Measurements from ENCODE around the gene SLIT3. TPM values are rescaled to one million over a fixed set of nuclear protein-coding genes. Genes with fewer than 3 reads are reported as not detected.

Gene SLIT3
- total and polyA plus RNA-seq, 10 of the 15 experiments (the other 5 are each of a cell fraction or from before 2014, with no cell fraction given) = 0.05 TPM; not detected in 9

- TF ChIP-seq E2F8 (IDR thresholded peaks at IDR 0.05; ENCODE audit: low read depth, partially characterized antibody) (no peak), HCFC1 (IDR thresholded peaks at IDR 0.05; ENCODE audit: low read length) (no peak)
Observed at GRCh38 chr5:168975331-168975730, 325.6 kb downstream of the SLIT3 start (continued).

GRCh38 chr5:168974082-168974481 is 326.9 kb downstream of the SLIT3 start:
- SMC1A ChIA-PET (ENCODE audit: uncharacterized antibody, unreplicated experiment) = interaction anchor here (0.7 kb wide), 1 partner anchor 13 kb away, joined by 4 read pairs; no protein-coding TSS in a partner anchor
- no peak overlapping the region for H3K9ac ChIP-seq (ENCODE audit: control insufficient read depth, insufficient read depth, low read length)
- no peaks in the 10 kb centered on the region for H3K36me3 ChIP-seq (ENCODE audit: control insufficient read depth in 2 of 2, insufficient read depth in 2 of 2, low read length in 1 of 2)
- ATAC-seq (no peak), FAIRE-seq (no peak), DNase-seq (ENCODE audit: low read depth, low spot score) (no peak)
- no peak overlapping the region for H3K4me3 ChIP-seq
- no peak overlapping the region for H3K4me2 ChIP-seq (ENCODE audit: control insufficient read depth, insufficient read depth)
- H3K4me1 ChIP-seq (ENCODE audit: control insufficient read depth, insufficient read depth, low read length) = no peaks in the 10 kb centered on the region
- POLR2A ChIA-PET = no interaction called here
- no peaks in the 10 kb centered on the region for H3K9me3 ChIP-seq (replicated peaks; ENCODE audit: control insufficient read depth, insufficient read depth, low read length)
- BruUV-seq (replicated peaks) = no TSS peak
- RAD21 ChIA-PET (ENCODE audit: unreplicated experiment) = no interaction called here
- CTCF ChIA-PET = no interaction called here
- no peak overlapping the region for H3K27ac ChIP-seq (ENCODE audit: control insufficient read depth, insufficient read depth)
- peaks cover 3% of the 10 kb centered on the region in 2 experiments; a peak in 3 of 4 replicates for H3K27me3 ChIP-seq (replicated peaks in 1 of 2; ENCODE audit: control insufficient read depth in 2 of 2, insufficient read depth in 2 of 2, low read length in 1 of 2)
- intact Hi-C loops (cut with micrococcal nuclease; ENCODE audit: unreplicated experiment) (no loop called here), in situ Hi-C loops (cut with MboI) (no loop called here)
- 0% methylated on average over 2 of the region's 2 CpGs for WGBS (ENCODE audit: insufficient coverage, insufficient replicate concordance, low lambda C conversion rate, missing lambda C conversion rate)
- H2AFZ ChIP-seq (ENCODE audit: control insufficient read depth, low read depth, low read length) = no peak overlapping the region
- H4K20me1 ChIP-seq (ENCODE audit: control insufficient read depth, insufficient read depth) = no peaks in the 10 kb centered on the region
- TF ChIP-seq ZNF687 (IDR thresholded peaks at IDR 0.05) = no peak
- no peak for TF ChIP-seq CTCF (IDR thresholded peaks at IDR 0.05 in 2 of 3, conservative IDR thresholded peaks at IDR 0.05 in 1 of 3; ENCODE audit: control insufficient read depth in 2 of 3, extremely low read depth in 1 of 3, insufficient read depth in 1 of 3, low read depth in 3 of 3, low read length in 3 of 3)
- TF ChIP-seq NFXL1 (IDR thresholded peaks at IDR 0.05; ENCODE audit: borderline replicate concordance) = no peak
- no peak for TF ChIP-seq HDAC2 (IDR thresholded peaks at IDR 0.05)
- no peak for TF ChIP-seq CEBPB (IDR thresholded peaks at IDR 0.05; ENCODE audit: borderline replicate concordance in 1 of 2, low read depth in 2 of 2, low read length in 2 of 2)
- no peak for TF ChIP-seq NBN (IDR thresholded peaks at IDR 0.05)
- no peak for TF ChIP-seq MEF2A (IDR thresholded peaks at IDR 0.05; ENCODE audit: insufficient read depth, low read depth, low read length)
- TF ChIP-seq PML (IDR thresholded peaks at IDR 0.05; ENCODE audit: low read length) = no peak
- TF ChIP-seq YBX1 (IDR thresholded peaks at IDR 0.05) = no peak
- no peak for TF ChIP-seq HDGF (IDR thresholded peaks at IDR 0.05)
- no peak for TF ChIP-seq ATF2 (IDR thresholded peaks at IDR 0.05; ENCODE audit: low read length)
- TF ChIP-seq TCF3 (IDR thresholded peaks at IDR 0.05; ENCODE audit: borderline replicate concordance, insufficient read depth, low read depth, low read length) = no peak
- no peaks in the 10 kb centered on the region for H3K79me2 ChIP-seq (ENCODE audit: control insufficient read depth, insufficient read depth, low read length)
